HG03521 (cell line): Measurements from ENCODE around the gene GRHL3.

Experiments
- ATAC-seq: cut with Tn5 transposase; IDR thresholded peaks from one replicate; pipeline ENCODE4 v1.9.1; 2021; ENCODE audit warnings: mild to moderate bottlenecking, moderate library complexity; ENCODE audit not compliant: unreplicated experiment

GRHL3 gene

DNA sequence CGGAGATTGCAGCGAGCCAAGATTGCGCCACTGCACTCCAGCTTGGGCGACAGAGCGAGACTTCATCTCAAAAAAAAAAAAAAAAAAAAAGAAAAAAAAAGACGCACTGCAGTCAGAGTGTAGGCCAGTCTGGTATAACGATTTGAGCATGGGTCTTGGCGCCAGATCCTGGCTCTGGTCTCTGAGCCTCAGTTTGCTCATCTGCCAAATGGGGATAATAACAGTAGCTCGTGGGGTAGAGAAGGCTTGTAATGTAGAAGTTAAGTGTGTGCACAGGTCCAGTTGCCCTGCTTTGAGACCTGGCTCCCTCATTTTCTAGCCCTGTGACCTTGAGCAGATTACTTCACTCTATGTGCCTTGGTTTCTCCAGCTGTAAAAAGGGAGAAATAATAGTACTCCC is 26.3 kb upstream of the GRHL3 start:
- ATAC-seq, result no peak

DNA sequence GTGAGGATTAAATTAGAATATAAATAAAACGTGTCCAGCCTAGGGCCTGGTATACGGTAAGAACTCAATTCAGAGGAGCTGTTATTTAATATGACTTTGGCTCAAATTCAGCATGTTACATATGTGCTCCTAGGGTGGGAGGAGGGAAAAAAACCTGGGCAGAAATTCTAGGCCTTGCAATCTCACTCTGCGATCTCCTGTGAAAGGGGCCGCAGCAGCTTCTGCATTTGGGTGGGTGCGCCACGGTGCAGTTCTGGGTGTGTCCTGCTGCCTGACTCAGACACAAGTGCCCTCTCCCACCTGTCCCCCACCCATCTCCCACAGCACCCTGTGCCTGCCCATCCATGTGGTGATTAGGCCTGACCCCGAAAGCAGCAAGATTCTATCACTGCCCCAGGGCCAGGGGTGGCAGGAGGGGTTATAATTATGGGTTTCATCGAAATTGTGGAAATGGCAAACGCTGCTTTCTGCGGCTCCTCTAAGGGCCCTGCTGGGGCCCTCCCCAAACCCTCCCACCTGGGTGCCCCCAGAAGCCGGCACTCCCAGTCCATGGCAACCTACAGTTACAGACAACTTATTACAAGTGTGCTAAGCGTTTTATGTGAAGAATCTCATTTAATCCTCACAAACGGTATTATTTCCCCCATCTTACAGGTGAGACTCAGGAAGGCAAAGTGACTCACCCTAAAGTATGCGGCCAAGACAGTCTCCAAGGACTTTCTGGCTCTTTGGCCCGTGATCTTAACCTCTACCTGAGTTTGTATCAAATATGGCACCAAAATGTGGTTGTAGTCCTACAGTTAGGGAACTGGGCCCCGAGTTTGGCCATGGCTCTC is 25.5 kb upstream of the GRHL3 start:
- no peak for ATAC-seq

DNA sequence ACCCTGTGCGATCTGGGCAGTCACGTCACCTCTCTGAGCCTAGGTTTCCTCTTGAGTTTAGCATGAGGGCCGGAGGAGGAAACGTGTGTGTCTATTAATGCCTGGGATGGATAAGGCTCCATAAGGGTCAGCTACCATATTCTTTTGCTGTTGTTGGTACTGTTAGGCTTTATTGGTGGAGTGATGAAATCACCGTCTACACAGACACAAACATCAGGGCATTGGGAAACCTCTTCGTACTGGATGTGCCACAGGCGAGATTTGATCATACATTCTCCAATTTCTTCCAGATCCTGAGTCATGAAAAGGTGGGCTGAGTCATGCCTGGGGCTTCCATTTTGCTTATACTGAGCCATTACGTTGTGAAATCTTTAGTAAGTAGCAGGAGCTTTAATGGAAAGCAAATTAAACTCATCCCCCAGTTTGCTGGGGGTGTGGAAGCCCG is 24.9 kb upstream of the GRHL3 start:
- no peak for ATAC-seq

DNA sequence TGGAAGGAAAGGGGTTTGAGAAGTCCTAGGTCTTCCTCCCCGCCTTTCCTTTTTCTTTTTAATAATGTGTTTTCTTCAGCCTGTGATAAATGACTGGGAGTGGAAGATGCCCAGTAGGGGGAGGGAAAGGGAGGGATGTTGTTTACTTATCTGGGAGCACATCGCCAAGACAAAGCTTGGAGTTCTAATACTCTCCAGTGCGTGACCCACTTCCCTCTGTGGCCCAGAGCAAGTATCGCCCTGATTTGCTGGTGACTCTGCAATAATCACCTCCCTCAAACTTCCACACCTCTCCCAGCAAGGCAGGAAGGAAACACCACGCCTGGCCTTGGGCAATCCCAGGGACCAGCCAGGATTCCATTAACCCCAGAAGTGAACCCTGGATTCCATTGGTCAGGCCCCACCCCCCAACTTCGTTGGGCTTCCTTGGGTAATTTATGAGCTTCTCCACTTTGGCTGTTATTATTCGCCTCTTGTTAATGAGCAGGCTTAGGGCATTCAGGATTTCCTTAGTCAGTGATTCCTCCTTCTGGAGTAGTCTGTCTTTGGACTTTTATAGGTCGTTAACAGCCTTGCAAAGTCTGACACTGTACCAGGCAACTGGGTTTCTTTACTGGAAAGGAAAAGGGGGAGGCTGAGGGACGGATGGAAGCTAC is 24.3 kb upstream of the GRHL3 start:
- ATAC-seq, result no peak

DNA sequence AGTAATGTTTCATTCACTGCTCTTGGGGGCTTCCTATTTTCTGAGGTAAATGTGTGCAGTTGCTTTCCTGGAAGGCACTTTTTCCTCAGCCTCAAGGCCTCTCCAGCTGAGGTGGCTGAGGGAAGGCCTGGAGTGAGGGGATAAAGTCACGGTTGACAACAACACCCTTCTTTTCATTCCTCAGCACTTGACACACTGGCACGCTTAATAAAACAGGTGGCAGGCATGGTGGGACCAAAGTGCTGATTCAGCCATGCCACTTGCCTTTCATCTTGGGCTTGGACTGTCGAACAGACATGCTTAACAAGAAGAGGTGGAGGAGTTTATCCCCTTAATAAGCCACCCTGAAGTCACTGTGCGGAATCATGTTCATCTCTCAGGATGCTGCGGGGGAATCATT is 23.6 kb upstream of the GRHL3 start:
- no peak for ATAC-seq

DNA sequence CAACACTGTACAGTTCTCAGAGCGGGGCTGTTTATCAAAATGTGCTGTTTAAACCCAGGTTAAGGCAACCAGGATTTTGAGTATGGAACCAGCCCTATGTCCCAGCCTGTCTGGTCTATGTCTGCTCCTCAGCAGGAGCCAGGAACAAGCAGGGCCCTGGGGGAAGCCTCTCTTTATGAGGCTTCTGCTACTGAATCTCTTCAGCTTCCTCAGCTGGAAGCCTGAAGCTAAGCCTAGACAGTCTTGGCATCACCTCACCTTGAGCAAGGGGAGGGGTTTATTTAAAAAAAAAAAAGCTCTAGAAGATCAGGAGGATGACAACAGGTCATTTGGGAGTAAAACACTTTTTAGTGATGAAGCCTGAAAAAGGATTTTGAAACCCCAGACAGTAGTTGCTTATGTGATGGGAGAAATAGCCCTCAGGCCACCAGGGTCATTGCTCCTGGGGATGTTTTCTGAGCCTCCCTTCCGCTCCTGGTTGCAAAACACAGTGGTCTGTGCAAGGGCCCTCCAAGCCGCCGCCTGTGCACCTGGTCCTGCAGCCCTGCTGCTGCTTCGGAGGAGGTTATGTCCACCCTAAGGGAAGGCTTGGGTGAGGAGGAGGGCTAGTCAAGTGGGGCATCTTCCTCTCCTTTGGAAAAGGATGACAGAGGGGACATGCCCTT is 21.8 kb upstream of the GRHL3 start:
- no peak for ATAC-seq

DNA sequence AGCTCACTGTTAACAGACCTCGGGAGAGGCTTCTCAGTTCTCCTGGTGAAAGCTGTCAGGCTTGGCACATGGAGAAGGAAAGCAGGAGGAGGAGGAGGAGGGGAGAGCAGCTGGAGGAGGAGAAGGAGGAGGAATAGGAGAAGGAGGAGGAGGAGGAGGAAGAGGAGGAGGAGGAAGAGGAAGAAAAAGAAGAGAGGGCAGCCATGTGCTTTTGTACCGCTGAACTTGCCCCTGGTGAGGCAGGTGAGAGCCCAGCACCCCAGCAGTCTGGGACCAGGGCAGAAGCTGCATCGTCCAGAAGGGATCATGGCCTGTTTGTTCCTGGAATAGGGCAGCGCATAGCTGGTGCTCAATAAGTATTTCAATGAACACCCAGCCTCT is 21.3 kb upstream of the GRHL3 start:
- ATAC-seq, result no peak

DNA sequence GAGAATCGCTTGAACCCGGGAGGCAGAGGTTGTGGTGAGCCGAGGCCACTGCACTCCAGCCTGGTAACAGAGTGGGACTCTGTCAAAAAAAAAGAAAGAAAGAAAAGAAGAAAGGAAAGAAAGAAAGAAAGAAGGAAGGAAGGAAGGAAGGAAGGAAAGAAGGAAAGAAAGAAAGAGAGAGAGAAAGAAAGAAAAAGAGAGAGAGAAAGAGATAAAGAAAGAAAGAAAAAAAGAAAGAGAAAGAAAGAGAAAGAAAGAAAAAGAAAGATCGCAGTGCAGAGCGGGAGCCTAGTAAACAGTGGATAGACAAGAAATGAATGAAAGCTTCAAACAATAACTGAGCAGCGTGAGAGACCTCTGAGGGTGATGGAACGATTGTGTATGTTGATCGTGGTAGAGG is 20.6 kb upstream of the GRHL3 start:
- no peak for ATAC-seq

DNA sequence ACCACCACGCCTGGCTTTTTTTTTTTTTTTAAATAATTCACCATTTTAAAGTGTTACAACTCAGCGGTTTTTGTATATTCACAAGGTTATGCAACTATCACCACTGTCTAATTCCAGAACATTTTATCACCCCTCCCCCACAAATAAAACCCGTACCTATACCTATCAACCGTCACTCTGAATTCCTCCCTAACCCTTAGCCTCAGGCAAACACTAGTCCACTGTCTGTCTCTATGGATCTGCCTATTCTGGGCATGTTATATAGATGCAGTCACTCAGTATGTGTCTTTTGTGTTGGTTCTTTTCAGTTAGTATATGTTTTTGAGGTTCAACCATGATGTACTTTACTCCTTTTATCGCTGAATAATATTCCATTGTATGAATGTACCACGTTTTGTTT is 19.3 kb upstream of the GRHL3 start:
- ATAC-seq, result no peak

DNA sequence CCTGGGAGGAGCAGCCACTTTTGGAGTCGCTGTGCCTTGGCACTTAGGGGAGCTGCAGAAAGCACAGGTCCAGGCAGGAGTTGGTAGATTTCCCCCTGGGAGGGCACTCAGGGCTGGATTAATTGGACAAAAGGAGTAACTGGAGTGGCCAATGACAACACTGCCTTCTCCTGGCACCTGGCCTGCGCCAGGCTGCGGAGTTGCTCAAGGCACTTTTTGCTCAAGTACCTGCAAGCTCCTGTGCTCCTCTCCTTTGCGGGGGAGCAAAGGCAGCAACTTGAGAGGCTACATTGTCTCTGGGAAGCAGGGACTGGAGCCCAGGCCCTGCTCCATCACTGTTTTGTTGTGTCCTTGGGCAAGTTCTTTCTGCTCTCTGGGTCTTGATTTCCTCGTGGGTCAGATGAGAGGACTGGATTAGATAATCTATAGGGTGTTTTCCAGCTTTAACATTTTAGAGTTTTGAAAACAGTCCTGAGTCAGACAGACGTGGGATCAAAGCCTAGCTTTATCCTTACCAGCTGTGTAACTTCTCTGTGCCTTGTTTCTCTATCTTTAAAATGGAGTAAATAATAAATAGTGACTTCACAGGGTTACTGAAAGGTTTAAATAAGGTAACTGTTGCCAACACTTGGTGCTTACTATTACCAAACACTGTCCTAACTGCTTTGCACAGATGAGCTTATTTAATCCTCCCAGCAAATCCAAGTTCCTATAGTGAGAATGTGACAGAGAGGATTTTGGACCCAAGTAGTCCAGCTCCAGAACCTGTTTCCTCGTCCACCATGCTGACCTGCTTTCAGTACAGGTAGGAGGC is 18.0 kb upstream of the GRHL3 start:
- no peak for ATAC-seq

DNA sequence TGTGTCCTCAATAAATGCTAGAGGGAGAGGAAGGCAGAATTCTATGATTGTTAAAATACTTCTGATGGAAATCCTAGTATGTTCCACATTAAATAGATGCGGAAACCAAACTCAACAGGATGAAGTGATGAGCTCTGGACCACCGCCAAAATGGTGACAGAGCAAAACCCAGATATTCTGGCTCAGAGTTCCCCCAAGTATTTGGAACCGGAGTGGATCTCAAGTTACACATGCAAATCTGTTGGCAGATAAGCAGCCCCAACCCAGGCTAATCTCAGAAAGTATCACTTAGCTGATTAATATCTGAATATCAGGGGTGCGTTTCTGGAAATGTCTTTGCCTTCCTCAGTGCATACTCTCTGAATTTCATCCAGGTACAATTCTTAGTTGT is 17.4 kb upstream of the GRHL3 start:
- ATAC-seq, result no peak

DNA sequence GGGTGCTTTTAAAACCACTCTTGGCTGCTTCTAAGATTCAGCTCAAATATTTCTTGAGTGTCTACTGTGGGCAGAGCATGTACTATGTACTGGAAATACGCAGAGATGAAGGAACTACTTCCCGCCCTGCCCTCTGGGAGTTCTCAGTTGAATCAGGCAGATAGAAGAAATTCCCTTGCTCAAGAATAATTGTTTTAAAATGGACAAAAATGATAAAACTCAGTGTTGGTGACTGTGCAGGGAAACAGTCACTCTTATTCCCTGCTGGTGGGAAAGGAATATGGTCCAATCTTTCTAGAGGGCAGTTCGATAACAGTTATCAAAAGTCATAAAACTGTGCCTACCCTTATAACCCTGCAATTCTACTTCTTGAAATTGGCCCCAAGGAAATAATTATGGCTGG is 16.9 kb upstream of the GRHL3 start:
- ATAC-seq, result no peak

DNA sequence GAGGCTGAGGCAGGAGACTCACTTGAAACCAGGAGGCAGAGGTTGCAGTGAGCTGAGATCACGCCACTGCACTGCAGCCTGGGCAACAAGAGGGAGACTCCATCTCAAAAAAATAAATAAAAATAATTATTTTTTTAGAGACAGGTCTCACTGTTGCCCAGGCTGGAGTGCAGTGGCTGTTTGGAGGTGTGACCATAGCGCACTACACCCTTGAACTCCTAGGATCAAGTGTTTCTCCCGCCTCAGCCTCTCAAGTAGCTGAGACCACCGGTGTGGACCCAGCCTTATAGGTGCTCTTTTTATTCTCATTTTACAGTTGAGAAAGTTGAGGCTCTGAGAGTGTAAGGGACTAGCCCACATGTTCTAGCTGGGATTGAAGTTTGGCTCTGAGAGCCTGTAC is 15.6 kb upstream of the GRHL3 start:
- ATAC-seq, result no peak

DNA sequence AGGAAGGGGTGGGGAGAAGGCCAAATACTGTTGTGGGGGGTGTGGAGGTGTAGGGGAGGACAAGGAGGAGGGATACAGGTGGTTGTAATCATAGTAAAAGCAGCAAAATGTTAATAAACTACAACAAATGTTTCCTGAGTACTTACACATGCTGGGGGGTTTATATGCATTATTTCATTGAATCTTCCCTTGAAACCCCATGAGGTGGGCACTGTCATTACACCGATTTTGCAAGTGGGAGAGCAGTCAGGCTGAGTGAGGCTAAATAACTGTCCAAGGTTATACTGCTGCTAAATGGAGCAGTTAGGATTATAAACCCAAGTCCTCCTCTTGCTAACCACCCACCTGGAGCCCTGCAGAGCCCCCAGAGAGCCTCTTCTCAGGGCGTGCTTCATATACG is 14.4 kb upstream of the GRHL3 start:
- no peak for ATAC-seq

DNA sequence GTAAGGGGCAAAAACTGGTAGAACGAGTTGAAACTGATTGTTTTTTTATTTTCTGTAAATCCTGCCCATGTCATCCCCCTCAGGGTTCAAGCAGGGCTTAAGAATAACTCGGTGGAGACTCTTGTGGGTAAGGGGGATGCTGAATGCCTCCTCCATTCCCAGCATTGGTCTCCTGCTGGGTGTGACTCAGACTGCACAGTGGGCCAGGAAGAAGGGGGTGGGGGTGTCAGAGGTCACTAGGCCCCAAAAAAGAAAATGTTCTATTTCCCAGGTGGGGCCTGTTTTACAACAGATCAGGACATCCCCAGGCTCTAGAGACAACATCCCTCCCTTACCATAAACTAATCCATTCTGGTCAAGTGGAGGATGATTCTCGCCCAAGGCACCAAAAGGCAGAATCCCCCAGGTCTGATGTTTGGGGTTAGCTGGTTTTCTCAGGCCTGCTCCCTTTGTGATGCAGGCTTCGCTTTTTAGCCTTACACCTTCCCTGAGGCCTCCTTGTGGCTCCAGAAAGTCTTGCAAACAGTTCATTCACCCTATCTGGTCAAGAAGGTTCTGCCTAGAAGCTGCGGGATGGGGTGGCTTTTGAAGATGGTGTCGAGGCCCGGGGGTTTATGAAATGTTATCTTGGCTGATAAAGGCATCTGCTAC is 10.7 kb upstream of the GRHL3 start:
- ATAC-seq, result no peak

DNA sequence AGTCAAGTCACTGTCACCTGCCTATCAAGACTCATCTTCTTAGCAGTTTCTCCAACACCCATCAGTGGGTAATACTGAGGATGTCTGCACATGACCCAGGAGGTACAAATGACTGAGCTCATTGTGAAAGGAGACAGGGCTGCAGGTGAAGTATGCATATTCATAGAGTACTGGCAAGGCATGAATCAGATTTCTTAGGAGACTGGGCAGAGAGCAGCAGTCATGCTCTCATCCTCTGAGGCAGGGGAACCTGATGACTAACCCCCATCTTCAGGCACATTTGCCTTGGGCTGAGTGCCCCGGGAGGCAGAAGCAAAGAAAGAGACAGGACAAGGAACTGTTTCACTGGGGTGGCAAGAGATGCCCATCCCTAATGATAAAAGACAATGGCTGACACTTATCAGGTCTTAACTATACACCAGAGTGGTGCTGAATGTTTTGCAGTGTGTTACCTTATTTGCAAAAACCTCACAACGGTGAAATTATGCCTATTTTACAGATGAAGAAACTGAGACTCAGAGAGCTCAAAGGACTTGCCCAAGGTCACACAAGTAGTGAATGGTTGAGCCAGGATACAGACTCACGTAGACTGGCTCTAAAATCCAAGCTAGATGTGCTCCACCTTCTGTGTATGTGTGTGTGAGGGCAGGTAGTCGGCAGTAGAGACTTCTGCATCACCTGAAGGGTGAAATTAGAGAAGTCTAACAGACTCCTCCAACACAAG is 9.2 kb upstream of the GRHL3 start:
- ATAC-seq, result no peak

DNA sequence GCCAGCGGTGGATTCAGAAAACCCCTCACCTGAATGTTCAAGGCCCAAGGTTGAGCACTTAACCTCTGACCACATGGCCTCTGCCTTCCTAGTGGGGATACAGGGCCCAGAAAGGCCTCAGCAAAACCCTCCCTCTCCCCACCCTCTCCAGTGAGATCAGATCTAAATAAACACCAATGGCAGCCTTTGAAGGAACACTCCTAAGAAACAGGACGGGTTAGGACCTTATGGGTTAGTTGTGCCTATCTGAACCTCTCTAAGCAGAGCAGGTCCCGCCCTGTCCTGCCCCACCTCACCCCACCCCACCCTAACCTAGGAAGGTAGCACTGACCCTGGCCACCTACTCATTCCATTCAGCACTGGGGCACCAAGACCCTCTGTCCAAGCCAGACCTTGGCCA is 7.9 kb upstream of the GRHL3 start:
- no peak for ATAC-seq

DNA sequence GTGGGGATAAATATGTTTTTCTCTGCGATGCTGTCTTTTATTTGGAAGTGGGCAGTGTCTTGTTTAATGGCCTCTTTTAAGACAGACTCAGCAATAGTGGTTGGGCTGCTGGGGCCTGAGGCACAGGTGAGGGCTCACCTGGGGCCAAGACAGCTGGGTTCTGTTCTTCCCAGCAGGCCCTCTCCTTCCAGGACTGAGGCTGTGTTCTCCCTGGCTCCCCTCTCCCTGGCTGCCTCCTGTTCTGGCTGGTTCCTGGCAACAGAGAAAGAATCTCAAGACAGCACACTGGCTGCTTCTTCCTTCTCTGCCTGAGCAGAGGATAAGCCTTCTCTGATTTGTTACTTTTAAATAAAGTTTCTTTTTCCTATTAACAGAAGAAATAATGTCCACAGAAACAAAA is 7.4 kb upstream of the GRHL3 start:
- no peak for ATAC-seq

DNA sequence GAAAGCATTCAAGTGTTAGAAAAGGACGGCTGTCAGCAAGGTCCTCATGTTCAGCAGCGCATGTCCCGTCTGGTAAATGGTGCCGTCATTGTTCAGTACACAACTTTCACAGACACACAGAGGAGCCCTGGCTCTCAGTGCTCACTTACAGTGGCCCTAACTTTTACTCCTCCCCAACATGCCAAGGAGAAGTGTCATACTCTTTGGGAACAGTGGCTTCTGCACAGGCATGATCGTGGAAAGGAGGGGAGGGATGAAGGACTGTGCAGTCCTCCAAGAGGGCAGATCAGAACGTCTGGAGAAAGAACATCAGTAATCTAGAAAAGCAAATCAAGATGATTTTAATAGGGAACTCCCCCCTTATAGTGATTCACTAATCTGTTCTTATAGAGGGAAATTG is 3.8 kb upstream of the GRHL3 start:
- ATAC-seq, result no peak

DNA sequence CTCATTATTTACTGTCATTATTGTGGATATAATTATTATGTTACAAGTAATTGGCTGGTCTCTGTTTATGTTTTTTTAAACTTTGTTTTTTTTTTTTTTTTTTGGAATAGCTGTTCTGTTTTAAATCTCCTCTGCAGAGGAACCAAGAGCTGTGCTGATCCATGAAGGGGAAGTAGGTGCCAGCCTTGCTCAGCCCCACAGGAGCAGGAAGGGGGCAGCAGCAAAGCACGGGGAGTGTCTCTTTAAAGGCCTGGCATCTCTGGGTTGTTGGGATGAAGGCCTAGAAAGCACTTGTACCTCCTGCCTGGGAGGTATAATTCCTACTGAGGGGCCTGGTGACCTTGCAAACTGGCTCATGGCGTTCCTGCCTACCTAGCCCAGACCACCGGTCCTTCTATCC is 2.5 kb upstream of the GRHL3 start:
- ATAC-seq, result no peak
